GM19463 (cell line): ENCODE data around the gene RMDN3.

Experiments
- ATAC-seq: cut with Tn5 transposase; IDR thresholded peaks from one replicate; pipeline ENCODE4 v1.9.1; 2021; ENCODE audit warnings: mild to moderate bottlenecking, moderate library complexity; ENCODE audit not compliant: unreplicated experiment

RMDN3 gene

GRCh38 chr15:40773496-40773895 lies 18.4 kb upstream of the RMDN3 start:
- no peak for ATAC-seq

GRCh38 chr15:40772014-40772413 lies 17.0 kb upstream of the RMDN3 start:
- no peak for ATAC-seq

GRCh38 chr15:40771242-40771641 lies 16.2 kb upstream of the RMDN3 start:
- no peak for ATAC-seq

- ATAC-seq = no peak
Observed at GRCh38 chr15:40770147-40770721, 15.2 kb upstream of the RMDN3 start.

GRCh38 chr15:40769274-40770146 lies 14.5 kb upstream of the RMDN3 start, which contains the start of gene C15orf62:
TSS of gene C15orf62 (plus strand) at chr15:40769980. CDS start at chr15:40770496, 516 bp downstream.
- ATAC-seq = peak; percentile 52

GRCh38 chr15:40768521-40769273 lies 13.6 kb upstream of the RMDN3 start:
- ATAC-seq = no peak

GRCh38 chr15:40767838-40768500 lies 12.9 kb upstream of the RMDN3 start:
- no peak for ATAC-seq

GRCh38 chr15:40766906-40767837 lies 12.1 kb upstream of the RMDN3 start:
- ATAC-seq = no peak

GRCh38 chr15:40766194-40766815 lies 11.3 kb upstream of the RMDN3 start:
- no peak for ATAC-seq

- no peak for ATAC-seq
Observed at GRCh38 chr15:40764629-40765103, 9.6 kb upstream of the RMDN3 start.

- peak; percentile 48 for ATAC-seq
Observed at GRCh38 chr15:40763801-40764628, 9.0 kb upstream of the RMDN3 start, which contains the start of gene GCHFR. TSS of gene GCHFR (plus strand) at chr15:40764068. CDS start at chr15:40764181, 113 bp downstream.

GRCh38 chr15:40762919-40763800 lies 8.1 kb upstream of the RMDN3 start:
- ATAC-seq = no peak

GRCh38 chr15:40759961-40760360 lies 4.9 kb upstream of the RMDN3 start:
- no peak for ATAC-seq

- ATAC-seq = no peak
Observed at GRCh38 chr15:40756938-40757337, 1.9 kb upstream of the RMDN3 start.

GRCh38 chr15:40755812-40756208 lies 756 bp upstream of the RMDN3 start:
- no peak for ATAC-seq

GRCh38 chr15:40754574-40754882 lies 526 bp downstream of the RMDN3 start:
- ATAC-seq = no peak

GRCh38 chr15:40751745-40752144 lies 3.3 kb downstream of the RMDN3 start:
- ATAC-seq = no peak

- no peak for ATAC-seq
Observed at GRCh38 chr15:40750885-40751284, 4.2 kb downstream of the RMDN3 start.
